ENCODE results near the gene AIP. TPM values are rescaled to one million over a fixed set of nuclear protein-coding genes. Genes with fewer than 3 reads are reported as not detected.

The AIP gene
- total and polyA plus RNA-seq, 7 donors = 71.2 to 120 (median 103) TPM

DNA sequence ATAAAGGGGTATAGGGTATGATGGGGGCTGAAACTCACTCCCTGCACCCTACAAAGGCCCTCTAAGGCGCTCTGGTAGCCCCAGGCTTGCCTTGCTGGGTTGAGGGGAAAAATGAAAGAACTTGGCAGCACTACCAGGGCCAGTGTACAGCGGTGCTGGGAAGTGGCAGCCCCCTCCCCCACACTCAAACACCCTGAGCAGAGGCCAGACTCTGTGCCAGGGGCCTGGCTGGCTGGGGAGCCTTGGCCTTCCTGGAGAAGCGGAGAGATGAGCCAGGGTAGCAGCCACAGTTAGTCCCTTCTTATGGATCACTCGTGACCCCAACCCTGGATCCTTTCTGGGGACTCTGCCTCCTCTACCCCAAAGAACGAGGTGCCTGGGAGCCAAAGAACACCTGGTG, 16.5 kb upstream of the AIP start:
- no peak for DNase-seq
- intact Hi-C loops (cut with DNase I) = no loop called here
- Histone ChIP-seq H3K36me3 (no peaks in the 10 kb centered on the region), H3K4me3 (no peak overlapping the region), H3K27me3 (no peaks in the 10 kb centered on the region), H3K27ac (peak overlapping the region; percentile 4 to 91 (median 58)), H3K9me3 (no peaks in the 10 kb centered on the region), H3K4me1 (peaks cover 0 to 50% (median 40%) of the 10 kb centered on the region in 4 donors)
- WGBS, 2 donors = 87 to 91% methylated on average over 5 of the region's 5 CpGs
- no peak for TF ChIP-seq POLR2A (IDR thresholded peaks at IDR 0.05)
- TF ChIP-seq, protein P1, sequence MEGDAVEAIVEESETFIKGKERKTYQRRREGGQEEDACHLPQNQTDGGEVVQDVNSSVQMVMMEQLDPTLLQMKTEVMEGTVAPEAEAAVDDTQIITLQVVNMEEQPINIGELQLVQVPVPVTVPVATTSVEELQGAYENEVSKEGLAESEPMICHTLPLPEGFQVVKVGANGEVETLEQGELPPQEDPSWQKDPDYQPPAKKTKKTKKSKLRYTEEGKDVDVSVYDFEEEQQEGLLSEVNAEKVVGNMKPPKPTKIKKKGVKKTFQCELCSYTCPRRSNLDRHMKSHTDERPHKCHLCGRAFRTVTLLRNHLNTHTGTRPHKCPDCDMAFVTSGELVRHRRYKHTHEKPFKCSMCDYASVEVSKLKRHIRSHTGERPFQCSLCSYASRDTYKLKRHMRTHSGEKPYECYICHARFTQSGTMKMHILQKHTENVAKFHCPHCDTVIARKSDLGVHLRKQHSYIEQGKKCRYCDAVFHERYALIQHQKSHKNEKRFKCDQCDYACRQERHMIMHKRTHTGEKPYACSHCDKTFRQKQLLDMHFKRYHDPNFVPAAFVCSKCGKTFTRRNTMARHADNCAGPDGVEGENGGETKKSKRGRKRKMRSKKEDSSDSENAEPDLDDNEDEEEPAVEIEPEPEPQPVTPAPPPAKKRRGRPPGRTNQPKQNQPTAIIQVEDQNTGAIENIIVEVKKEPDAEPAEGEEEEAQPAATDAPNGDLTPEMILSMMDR (IDR thresholded peaks at IDR 0.05) = no peak
- TF ChIP-seq EP300 (IDR thresholded peaks at IDR 0.05) = no peak
- TF ChIP-seq POLR2AphosphoS5 (IDR thresholded peaks at IDR 0.05) = no peak

DNA sequence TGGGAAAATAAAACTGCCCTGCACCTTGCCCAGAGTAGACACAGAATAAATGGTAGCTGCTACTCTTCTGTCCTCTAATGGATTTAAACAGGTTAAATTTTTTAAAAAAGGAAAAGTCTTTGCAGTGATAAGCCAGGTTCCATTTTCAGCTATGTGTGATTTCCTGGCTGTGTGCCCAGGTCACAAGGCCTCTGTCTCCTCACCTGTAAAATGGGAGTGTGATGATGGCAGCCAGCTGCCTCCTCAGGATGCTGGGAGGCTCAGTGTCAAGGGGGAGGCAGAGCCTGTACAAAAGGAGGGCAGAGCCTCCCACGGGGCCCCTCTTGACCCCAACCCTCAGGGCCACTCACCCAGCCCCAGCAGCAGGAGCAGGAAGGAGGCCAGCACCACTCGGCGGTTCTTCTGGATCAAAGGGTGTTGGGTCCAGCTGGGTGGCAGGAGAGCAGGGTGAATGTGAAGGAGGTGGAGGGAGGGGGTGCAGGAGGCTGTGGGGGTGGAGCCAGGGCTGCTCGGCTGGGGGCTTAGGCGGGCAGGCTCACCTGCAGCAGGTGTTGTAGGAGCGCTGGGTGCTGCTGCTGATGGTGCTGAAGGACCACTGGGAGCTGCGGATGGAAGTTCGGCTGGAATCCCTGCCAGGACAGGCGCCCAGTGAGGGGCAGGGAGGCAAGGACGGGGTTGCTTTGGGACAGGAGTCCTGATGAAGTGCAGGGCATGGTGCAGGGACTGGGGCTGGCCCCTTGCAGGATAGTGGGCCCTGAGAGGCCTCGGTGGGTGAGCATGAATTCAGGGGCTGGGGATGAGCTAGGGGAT, 15.7 kb upstream of the AIP start:
- peaks cover 0 to 50% (median 40%) of the 10 kb centered on the region in 4 donors for H3K4me1 ChIP-seq
- 67 to 83% methylated on average over 11 of the region's 11 CpGs for WGBS, 2 donors

DNA sequence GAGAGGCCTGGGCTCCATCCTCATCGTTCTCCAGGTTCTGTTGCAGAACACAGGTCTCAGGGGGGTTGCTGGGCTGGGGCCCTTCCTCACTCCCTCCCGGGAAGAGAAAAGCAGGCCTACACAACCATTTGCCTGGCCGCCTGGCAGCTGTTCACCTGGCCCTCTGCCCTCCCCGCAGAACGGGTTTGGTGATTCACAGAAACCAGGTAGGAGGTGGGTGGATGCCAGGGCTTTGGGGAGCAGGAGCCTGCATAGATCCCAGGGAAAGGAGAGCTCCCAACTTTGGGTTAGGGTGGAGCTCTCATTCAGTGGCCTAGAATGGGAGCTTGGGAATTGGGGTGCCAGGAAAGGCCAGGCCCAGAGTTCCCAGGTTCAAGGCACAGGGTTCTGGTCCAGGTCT, 14.8 kb upstream of the AIP start:
- peaks cover 0 to 50% (median 40%) of the 10 kb centered on the region in 4 donors for H3K4me1 ChIP-seq
- peak overlapping the region; percentile 91 to 95 (median 92) for H3K27ac ChIP-seq
- TF ChIP-seq, protein P1 (IDR thresholded peaks at IDR 0.05) = no peak
- TF ChIP-seq EP300 (IDR thresholded peaks at IDR 0.05) (no peak), POLR2A (IDR thresholded peaks at IDR 0.05) (no peak), POLR2AphosphoS5 (IDR thresholded peaks at IDR 0.05) (no peak)
- no peaks in the 10 kb centered on the region for H3K36me3 ChIP-seq
- no peaks in the 10 kb centered on the region for H3K9me3 ChIP-seq
- whole genome bisulfite sequencing, 2 donors = 8 to 38% methylated on average over 5 of the region's 5 CpGs
- no peak for DNase-seq
- no peaks in the 10 kb centered on the region for H3K27me3 ChIP-seq
- peak overlapping the region; percentile 90 to 96 (median 93) for H3K4me3 ChIP-seq
- intact Hi-C loops (cut with DNase I) = loop anchor here (2.0 kb wide), 2 partner anchors 39 to 67 kb away; partner anchors contain the start of gene PPP1CA

More for the DNA sequence above, 15.7 kb upstream of the AIP start:
- Histone ChIP-seq H3K36me3 (no peaks in the 10 kb centered on the region), H3K4me3 (no peak overlapping the region), H3K27me3 (no peaks in the 10 kb centered on the region), H3K27ac (peak overlapping the region; percentile 91 to 95 (median 92)), H3K9me3 (no peaks in the 10 kb centered on the region)
- no peak for DNase-seq
- TF ChIP-seq POLR2AphosphoS5 (IDR thresholded peaks at IDR 0.05) (no peak), POLR2A (IDR thresholded peaks at IDR 0.05) (no peak), EP300 (IDR thresholded peaks at IDR 0.05) (no peak)
- TF ChIP-seq, protein P1 (IDR thresholded peaks at IDR 0.05) = no peak
- intact Hi-C loops (cut with DNase I) = no loop called here

DNA sequence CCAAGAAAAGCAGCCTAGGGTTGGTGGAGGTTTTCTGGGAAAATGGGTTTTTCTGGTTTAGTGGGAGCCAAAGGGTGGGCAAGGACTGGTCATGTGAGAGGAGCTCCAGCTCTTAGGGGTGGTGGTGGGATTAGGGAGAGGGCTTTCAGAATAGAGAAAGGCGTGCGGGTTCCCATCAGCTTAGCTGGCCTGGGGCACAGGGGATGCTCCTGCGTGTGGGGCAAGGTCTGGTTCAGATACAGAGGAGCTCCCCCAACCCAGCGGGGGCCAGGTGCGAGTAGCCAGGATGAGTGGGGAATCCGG, 14.4 kb upstream of the AIP start:
- no peak for TF ChIP-seq POLR2A (IDR thresholded peaks at IDR 0.05)
- TF ChIP-seq POLR2AphosphoS5 (IDR thresholded peaks at IDR 0.05) = no peak
- TF ChIP-seq, protein P1 (IDR thresholded peaks at IDR 0.05) = no peak
- TF ChIP-seq EP300 (IDR thresholded peaks at IDR 0.05) = no peak
- H3K27me3 ChIP-seq = no peaks in the 10 kb centered on the region
- DNase-seq = no peak
- H3K27ac ChIP-seq = peak overlapping the region; percentile 91 to 95 (median 92)
- peak overlapping the region; percentile 90 to 96 (median 93) for H3K4me3 ChIP-seq
- 1 to 3% methylated on average over 6 of the region's 6 CpGs for WGBS, 2 donors
- no peaks in the 10 kb centered on the region for H3K36me3 ChIP-seq
- intact Hi-C loops (cut with DNase I) = loop anchor here (2.0 kb wide), 2 partner anchors 38 to 68 kb away; partner anchors contain the start of gene PPP1CA
- peaks cover 0 to 50% (median 39%) of the 10 kb centered on the region in 4 donors for H3K4me1 ChIP-seq
- no peaks in the 10 kb centered on the region for H3K9me3 ChIP-seq
